Neural cell (in vitro differentiated cells): ENCODE measurements around the gene AFDN. TPM values are rescaled to one million over a fixed set of nuclear protein-coding genes. Genes with fewer than 3 reads are reported as not detected.

Source experiments
- H2AFZ ChIP-seq: fragments of 200-600, 300-800 bp; sonication (generic), shearing (Covaris generic); 2 replicates; pipeline ENCODE4 v1.6.0; 2014; ENCODE audit warnings: low read depth, mild to moderate bottlenecking, antibody characterized with exemption, low read length, moderate library complexity
- H3F3A ChIP-seq: fragments of 200-600 bp; shearing (Covaris generic); 2 replicates; pipeline ENCODE4 v1.6.1; 2016; ENCODE audit warnings: mild to moderate bottlenecking, moderate library complexity, mixed read lengths, antibody characterized with exemption, low read length; ENCODE audit not compliant: insufficient read depth, poor library complexity, severe bottlenecking
- H3K27ac ChIP-seq: fragments of 200-600, 300-800 bp; sonication (generic), shearing (Covaris generic); 2 replicates; pipeline ENCODE4 v1.5.1; 2014; ENCODE audit warnings: mild to moderate bottlenecking, low read length, moderate library complexity
- H3K27me3 ChIP-seq: fragments of 300-800, 200-600 bp; sonication (generic), shearing (Covaris generic); 2 replicates; pipeline ENCODE4 v1.6.0; 2014; ENCODE audit warnings: mild to moderate bottlenecking, low read depth, low read length, moderate library complexity; ENCODE audit not compliant: insufficient read depth
- H3K36me3 ChIP-seq: fragments of 300-800, 200-600 bp; sonication (generic), shearing (Covaris generic); 2 replicates; pipeline ENCODE4 v1.5.1; 2014; ENCODE audit warnings: mild to moderate bottlenecking, antibody characterized with exemption, low read length, moderate library complexity; ENCODE audit not compliant: insufficient read depth
- H3K4me2 ChIP-seq: fragments of 300-800, 200-600 bp; sonication (generic), shearing (Covaris generic); 2 replicates; pipeline ENCODE4 v1.6.0; 2014; ENCODE audit warnings: mild to moderate bottlenecking, low read length
- H3K4me3 ChIP-seq: fragments of 300-800, 200-600 bp; sonication (generic), shearing (Covaris generic); 2 replicates; pipeline ENCODE4 v1.5.1; 2014; ENCODE audit warnings: mild to moderate bottlenecking, low read length, moderate library complexity
- H3K79me2 ChIP-seq: fragments of 200-600 bp; shearing (Covaris generic); replicated peaks from 2 replicates; pipeline ENCODE4 v1.6.0; 2014; ENCODE audit warnings: mild to moderate bottlenecking, low read length, moderate library complexity; ENCODE audit not compliant: insufficient read depth
- H3K9ac ChIP-seq: fragments of 300-800, 200-600 bp; sonication (generic), shearing (Covaris generic); 2 replicates; pipeline ENCODE4 v1.6.1; 2016; ENCODE audit warnings: mild to moderate bottlenecking, low read length, mixed read lengths
- H3K9me2 ChIP-seq: fragments of 200-600 bp; shearing (Covaris generic); 2 replicates; pipeline ENCODE4 v1.6.1; 2016; ENCODE audit warnings: mild to moderate bottlenecking, low read length, mixed read lengths; ENCODE audit not compliant: insufficient read depth
- H3K9me3 ChIP-seq: fragments of 200-600, 300-800 bp; sonication (generic), shearing (Covaris generic); 2 replicates; pipeline ENCODE4 v1.6.1; 2016; ENCODE audit warnings: mild to moderate bottlenecking, mixed run types, low read length, moderate library complexity, mixed read lengths
- H4K20me1 ChIP-seq: fragments of 200-600 bp; shearing (Covaris generic); 2 replicates; pipeline ENCODE4 v1.6.1; 2016; ENCODE audit warnings: mild to moderate bottlenecking, mixed run types; ENCODE audit not compliant: insufficient read depth
- CTCF ChIP-seq: fragments of 450-650 bp; IDR thresholded peaks from 2 replicates; pipeline ENCODE4 v1.5.1; 2014; ENCODE audit warnings: antibody characterized with exemption, mild to moderate bottlenecking, moderate library complexity; ENCODE audit not compliant: poor library complexity, severe bottlenecking
- EP300 ChIP-seq: fragments of 450-650 bp; conservative IDR thresholded peaks from 2 replicates; pipeline ENCODE4 v1.6.1; 2014; ENCODE audit warnings: antibody characterized with exemption, mild to moderate bottlenecking, moderate library complexity; ENCODE audit not compliant: poor library complexity, severe bottlenecking
- EZH2 ChIP-seq: fragments of 200-600, 300-800 bp; shearing (Covaris generic), sonication (generic); IDR thresholded peaks from 2 replicates; pipeline ENCODE4 v1.6.1; 2014; ENCODE audit warnings: antibody characterized with exemption, low read length, borderline replicate concordance, mild to moderate bottlenecking; ENCODE audit not compliant: insufficient read depth, poor library complexity, severe bottlenecking
- MXI1 ChIP-seq: fragments of 450-650 bp; conservative IDR thresholded peaks from 2 replicates; pipeline ENCODE4 v1.6.1; 2014; ENCODE audit warnings: antibody characterized with exemption, mild to moderate bottlenecking; ENCODE audit not compliant: poor library complexity, severe bottlenecking
- POLR2AphosphoS5 ChIP-seq: IDR thresholded peaks from 2 replicates; pipeline ENCODE4 v1.6.1; 2012
- RAD21 ChIP-seq: fragments of 450-650 bp; conservative IDR thresholded peaks from 2 replicates; pipeline ENCODE4 v1.6.1; 2014; ENCODE audit warnings: antibody characterized with exemption, mild to moderate bottlenecking, moderate library complexity
- SMC3 ChIP-seq: fragments of 450-650 bp; conservative IDR thresholded peaks from 2 replicates; pipeline ENCODE4 v1.6.1; 2014; ENCODE audit warnings: antibody characterized with exemption, mild to moderate bottlenecking, moderate library complexity; ENCODE audit not compliant: poor library complexity
- TAF1 ChIP-seq: IDR thresholded peaks from 2 replicates; pipeline ENCODE4 v1.6.1; 2012; ENCODE audit warnings: low read depth
- polyA plus RNA-seq: library from polyadenylated mRNA; depleted of rRNA; stranded (reverse); fragments of >200 nt; gene quantifications from 2 replicates; pipeline ENCODE4 v1.2.3, GENCODE V29; 2014
- TF ChIP-seq, protein P1 (sequence below): IDR thresholded peaks from 2 replicates; pipeline ENCODE4 v1.6.1; 2012; ENCODE audit warnings: borderline replicate concordance

The AFDN gene
- polyA plus RNA-seq, 1 donor from 2014 or later: 193 TPM

- Histone ChIP-seq H3K9ac (no peak overlapping the region), H3K27me3 (no peaks in the 10 kb centered on the region), H2AFZ (no peak overlapping the region), H3K4me3 (no peak overlapping the region), H3K79me2 (no peaks in the 10 kb centered on the region), H3K9me2 (no peaks in the 10 kb centered on the region), H3K4me2 (no peak overlapping the region), H3F3A (no peaks in the 10 kb centered on the region), H3K27ac (no peak overlapping the region), H3K9me3 (no peaks in the 10 kb centered on the region), H3K36me3 (no peaks in the 10 kb centered on the region), H4K20me1 (no peaks in the 10 kb centered on the region)
- TF ChIP-seq MXI1 (no peak), EZH2 (no peak), EP300 (no peak), RAD21 (no peak), SMC3 (no peak), POLR2AphosphoS5 (no peak), TAF1 (no peak), CTCF (no peak)
- TF ChIP-seq, protein P1, sequence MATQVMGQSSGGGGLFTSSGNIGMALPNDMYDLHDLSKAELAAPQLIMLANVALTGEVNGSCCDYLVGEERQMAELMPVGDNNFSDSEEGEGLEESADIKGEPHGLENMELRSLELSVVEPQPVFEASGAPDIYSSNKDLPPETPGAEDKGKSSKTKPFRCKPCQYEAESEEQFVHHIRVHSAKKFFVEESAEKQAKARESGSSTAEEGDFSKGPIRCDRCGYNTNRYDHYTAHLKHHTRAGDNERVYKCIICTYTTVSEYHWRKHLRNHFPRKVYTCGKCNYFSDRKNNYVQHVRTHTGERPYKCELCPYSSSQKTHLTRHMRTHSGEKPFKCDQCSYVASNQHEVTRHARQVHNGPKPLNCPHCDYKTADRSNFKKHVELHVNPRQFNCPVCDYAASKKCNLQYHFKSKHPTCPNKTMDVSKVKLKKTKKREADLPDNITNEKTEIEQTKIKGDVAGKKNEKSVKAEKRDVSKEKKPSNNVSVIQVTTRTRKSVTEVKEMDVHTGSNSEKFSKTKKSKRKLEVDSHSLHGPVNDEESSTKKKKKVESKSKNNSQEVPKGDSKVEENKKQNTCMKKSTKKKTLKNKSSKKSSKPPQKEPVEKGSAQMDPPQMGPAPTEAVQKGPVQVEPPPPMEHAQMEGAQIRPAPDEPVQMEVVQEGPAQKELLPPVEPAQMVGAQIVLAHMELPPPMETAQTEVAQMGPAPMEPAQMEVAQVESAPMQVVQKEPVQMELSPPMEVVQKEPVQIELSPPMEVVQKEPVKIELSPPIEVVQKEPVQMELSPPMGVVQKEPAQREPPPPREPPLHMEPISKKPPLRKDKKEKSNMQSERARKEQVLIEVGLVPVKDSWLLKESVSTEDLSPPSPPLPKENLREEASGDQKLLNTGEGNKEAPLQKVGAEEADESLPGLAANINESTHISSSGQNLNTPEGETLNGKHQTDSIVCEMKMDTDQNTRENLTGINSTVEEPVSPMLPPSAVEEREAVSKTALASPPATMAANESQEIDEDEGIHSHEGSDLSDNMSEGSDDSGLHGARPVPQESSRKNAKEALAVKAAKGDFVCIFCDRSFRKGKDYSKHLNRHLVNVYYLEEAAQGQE: no peak
Measured at GRCh38 chr6:167802339-167802738, 24.4 kb upstream of the AFDN start.

DNA sequence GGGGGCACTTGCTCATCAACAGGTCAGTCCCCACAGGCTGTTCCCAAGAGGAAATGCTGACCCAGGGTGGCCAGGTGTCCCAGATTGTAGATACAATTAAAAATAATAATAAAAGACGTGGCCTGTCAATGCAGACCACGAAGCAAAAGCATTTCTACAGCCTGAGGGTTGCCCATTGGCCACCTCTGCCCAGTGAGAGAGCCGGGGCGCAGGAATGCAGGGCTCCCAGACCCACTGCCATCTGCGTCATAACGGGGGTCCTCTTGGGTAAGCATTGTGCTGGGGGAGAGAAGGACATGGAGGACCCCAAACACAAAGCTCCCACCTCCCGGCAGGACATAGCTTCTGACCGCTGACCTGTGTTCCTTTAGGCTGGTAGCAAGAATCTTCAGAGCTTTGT is 22.9 kb upstream of the AFDN start:
- TF ChIP-seq TAF1 (no peak), RAD21 (no peak), MXI1 (no peak), CTCF (no peak), EZH2 (no peak), SMC3 (no peak), POLR2AphosphoS5 (no peak), EP300 (no peak)
- TF ChIP-seq, protein P1: no peak
- no peaks in the 10 kb centered on the region for H3K79me2 ChIP-seq

More for the DNA sequence above, 22.9 kb upstream of the AFDN start:
- Histone ChIP-seq H3K9me3 (no peaks in the 10 kb centered on the region), H3K9me2 (no peaks in the 10 kb centered on the region), H2AFZ (no peak overlapping the region), H3K27me3 (no peaks in the 10 kb centered on the region), H3K4me3 (no peak overlapping the region), H3F3A (no peaks in the 10 kb centered on the region), H4K20me1 (no peaks in the 10 kb centered on the region), H3K27ac (no peak overlapping the region), H3K9ac (no peak overlapping the region), H3K36me3 (no peaks in the 10 kb centered on the region), H3K4me2 (no peak overlapping the region)
